ENCODE results near the gene APEH. TPM values are rescaled to one million over a fixed set of nuclear protein-coding genes. Genes with fewer than 3 reads are reported as not detected.

Gene APEH
- total and polyA plus RNA-seq, 10 of the 15 experiments (the other 5 are each of a cell fraction or from before 2014, with no cell fraction given) = 74.4 to 214 (median 131) TPM

DNA sequence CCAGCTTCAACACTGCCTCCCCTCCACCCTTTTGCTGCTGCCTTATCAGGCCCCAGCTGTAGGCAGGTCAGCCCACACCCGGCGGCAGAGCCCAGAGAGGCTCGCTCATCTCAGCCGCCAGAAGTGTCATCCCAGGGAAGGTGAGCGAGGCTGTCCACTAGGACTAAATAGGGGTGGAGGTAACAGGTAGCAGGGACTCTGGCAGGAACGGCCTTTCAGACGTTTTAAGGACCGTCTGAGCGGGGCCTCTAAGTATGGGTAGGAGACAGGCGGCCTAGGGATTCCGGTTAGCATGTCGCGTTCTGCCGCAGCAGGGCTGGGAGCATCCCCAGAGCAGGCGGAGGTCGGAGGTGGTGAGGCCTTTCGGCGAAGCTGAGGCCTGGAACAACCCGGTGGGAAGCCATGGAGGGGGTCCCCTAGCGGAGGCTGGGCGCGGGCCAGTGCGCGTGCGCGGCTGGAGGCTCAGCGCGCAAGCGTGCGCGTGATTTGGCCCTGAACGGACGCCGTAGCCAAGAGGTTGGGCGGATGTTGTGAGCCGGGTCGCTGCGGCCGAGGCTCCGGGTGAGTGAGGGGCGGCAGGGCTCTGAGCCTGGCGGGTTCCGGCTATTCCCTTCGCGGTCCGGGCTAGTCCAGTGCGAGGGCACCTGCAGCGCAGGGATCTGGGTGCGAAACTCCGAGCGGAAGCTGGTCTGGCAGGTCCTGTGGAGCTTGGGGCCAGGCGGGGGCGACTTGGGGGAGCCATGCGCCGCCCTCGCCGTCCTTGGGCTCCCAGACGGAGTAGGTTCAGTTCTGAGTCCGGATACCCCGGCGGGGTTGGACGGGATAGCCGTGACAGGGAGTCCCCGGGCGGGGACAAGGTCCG is 15.1 kb downstream of the APEH start, which contains the start of the genes MST1 and RNF123 (continued):
- TF ChIP-seq MAX (IDR thresholded peaks at IDR 0.05; ENCODE audit: low read depth, low read length) (no peak), CBFB (IDR thresholded peaks at IDR 0.05; ENCODE audit: low read depth) (0 out of 2 replicates have a peak, but pooled peaks have one; percentile 36), ZNF217 (IDR thresholded peaks at IDR 0.05) (no peak), EZH2 (IDR thresholded peaks at IDR 0.05; ENCODE audit: borderline replicate concordance, control insufficient read depth, low read depth, low read length) (no peak), TAF1 (IDR thresholded peaks at IDR 0.05; ENCODE audit: borderline replicate concordance, low read depth, low read length) (no peak), SREBF2 (IDR thresholded peaks at IDR 0.05; ENCODE audit: low read length) (no peak), YY1 (IDR thresholded peaks at IDR 0.05; ENCODE audit: low read depth, low read length) (peak; percentile 76), DPF2 (IDR thresholded peaks at IDR 0.05) (peak; percentile 49; the same call in 1 of the 2 replicates), SMAD5 (IDR thresholded peaks at IDR 0.05; ENCODE audit: low read depth) (no peak; the same call in 1 of the 2 replicates), BHLHE40 (IDR thresholded peaks at IDR 0.05; ENCODE audit: borderline replicate concordance in 1 of 2, low read depth in 2 of 2, low read length in 1 of 2) (peak; percentile 10 to 59; a peak in 1 of 4 replicates), PAX8 (IDR thresholded peaks at IDR 0.05) (no peak), CBX5 (IDR thresholded peaks at IDR 0.05; ENCODE audit: low read depth) (no peak), NR2C1 (IDR thresholded peaks at IDR 0.05) (peak; percentile 53; the same call in 1 of the 2 replicates), TCF3 (IDR thresholded peaks at IDR 0.05; ENCODE audit: borderline replicate concordance, insufficient read depth, low read depth, low read length) (no peak), SUZ12 (IDR thresholded peaks at IDR 0.05; ENCODE audit: unreplicated experiment) (no peak), PML (IDR thresholded peaks at IDR 0.05; ENCODE audit: low read length) (no peak; the same call in 1 of the 2 replicates), MXI1 (IDR thresholded peaks at IDR 0.05; ENCODE audit: low read depth, low read length) (peak; percentile 77; the same call in 1 of the 2 replicates), SUPT20H (IDR thresholded peaks at IDR 0.05; ENCODE audit: borderline replicate concordance, control insufficient read depth, low read depth, low read length) (no peak), IKZF2 (IDR thresholded peaks at IDR 0.05) (no peak), IKZF1 (conservative IDR thresholded peaks at IDR 0.05) (peak; percentile 92), NFXL1 (IDR thresholded peaks at IDR 0.05; ENCODE audit: borderline replicate concordance) (no peak), EGR1 (IDR thresholded peaks at IDR 0.05; ENCODE audit: borderline replicate concordance in 1 of 2, low read depth in 2 of 2, low read length in 2 of 2) (peak in 1 of 2 experiments; percentile 17; a peak in 1 of 3 replicates), NR2C2 (IDR thresholded peaks at IDR 0.05; ENCODE audit: borderline replicate concordance, control insufficient read depth, insufficient read length, low read depth) (no peak), BCLAF1 (IDR thresholded peaks at IDR 0.05) (no peak), POLR2AphosphoS5 (IDR thresholded peaks at IDR 0.05; ENCODE audit: low read length) (peak; percentile 67; the same call in 1 of the 2 replicates), TARDBP (IDR thresholded peaks at IDR 0.05; ENCODE audit: borderline replicate concordance) (0 out of 2 replicates have a peak, but pooled peaks have one; percentile 59)
- TF ChIP-seq, protein P1, sequence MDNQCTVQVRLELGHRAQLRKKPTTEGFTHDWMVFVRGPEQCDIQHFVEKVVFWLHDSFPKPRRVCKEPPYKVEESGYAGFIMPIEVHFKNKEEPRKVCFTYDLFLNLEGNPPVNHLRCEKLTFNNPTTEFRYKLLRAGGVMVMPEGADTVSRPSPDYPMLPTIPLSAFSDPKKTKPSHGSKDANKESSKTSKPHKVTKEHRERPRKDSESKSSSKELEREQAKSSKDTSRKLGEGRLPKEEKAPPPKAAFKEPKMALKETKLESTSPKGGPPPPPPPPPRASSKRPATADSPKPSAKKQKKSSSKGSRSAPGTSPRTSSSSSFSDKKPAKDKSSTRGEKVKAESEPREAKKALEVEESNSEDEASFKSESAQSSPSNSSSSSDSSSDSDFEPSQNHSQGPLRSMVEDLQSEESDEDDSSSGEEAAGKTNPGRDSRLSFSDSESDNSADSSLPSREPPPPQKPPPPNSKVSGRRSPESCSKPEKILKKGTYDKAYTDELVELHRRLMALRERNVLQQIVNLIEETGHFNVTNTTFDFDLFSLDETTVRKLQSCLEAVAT (IDR thresholded peaks at IDR 0.05) = no peak

All from GM12878 (cell line).